Ishikawa (cell line): ENCODE results near the gene ALKBH5.

Source experiments
- EGR1 ChIP-seq: IDR thresholded peaks from 2 replicates; pipeline ENCODE4 v1.6.1; 2012
- EP300 ChIP-seq: IDR thresholded peaks from 2 replicates; pipeline ENCODE4 v1.6.1; 2012; ENCODE audit warnings: borderline replicate concordance
- FOXM1 ChIP-seq: IDR thresholded peaks from 2 replicates; pipeline ENCODE4 v1.6.1; 2012; ENCODE audit warnings: low read depth, borderline replicate concordance
- RAD21 ChIP-seq: IDR thresholded peaks from 2 replicates; pipeline ENCODE4 v1.6.1; 2012; ENCODE audit warnings: low read depth
- TF ChIP-seq, protein P1 (sequence below): IDR thresholded peaks from 2 replicates; pipeline ENCODE4 v1.6.1; 2012

DNA sequence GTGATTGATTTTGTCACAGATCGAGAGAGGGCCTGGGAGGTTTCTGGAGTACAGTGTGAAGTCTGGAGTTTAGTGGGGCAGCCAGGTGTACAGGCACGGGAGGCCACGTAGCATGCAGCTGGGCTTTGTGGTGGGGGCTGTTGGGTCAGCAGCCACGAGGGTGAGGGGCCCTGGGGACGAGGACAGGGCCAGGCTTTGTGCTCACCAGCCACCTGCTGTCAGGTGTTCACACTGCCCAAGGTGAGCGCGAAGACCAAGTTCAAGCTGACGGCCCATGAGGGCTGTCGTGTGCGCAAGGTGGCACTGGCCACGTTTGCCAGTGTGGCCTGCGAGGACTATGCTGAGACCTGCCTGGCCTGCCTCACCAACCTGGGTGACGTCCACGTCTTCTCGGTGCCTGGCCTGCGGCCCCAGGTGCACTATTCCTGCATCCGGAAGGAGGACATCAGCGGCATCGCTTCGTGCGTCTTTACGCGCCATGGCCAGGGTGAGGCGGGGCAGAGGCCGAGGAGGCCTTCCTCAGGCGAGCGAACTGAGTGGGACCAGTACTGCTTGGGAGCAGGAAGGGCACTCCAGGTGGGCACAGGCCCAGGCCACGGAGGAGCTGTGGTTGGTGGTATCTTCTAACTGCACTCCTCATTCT is 57.7 kb downstream of the ALKBH5 start:
- TF ChIP-seq EP300: no peak
- TF ChIP-seq RAD21: no peak
- TF ChIP-seq FOXM1: no peak
- TF ChIP-seq, protein P1, sequence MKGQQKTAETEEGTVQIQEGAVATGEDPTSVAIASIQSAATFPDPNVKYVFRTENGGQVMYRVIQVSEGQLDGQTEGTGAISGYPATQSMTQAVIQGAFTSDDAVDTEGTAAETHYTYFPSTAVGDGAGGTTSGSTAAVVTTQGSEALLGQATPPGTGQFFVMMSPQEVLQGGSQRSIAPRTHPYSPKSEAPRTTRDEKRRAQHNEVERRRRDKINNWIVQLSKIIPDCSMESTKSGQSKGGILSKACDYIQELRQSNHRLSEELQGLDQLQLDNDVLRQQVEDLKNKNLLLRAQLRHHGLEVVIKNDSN: no peak
- TF ChIP-seq EGR1: no peak
